OCI-LY1 (cell line): ENCODE measurements around the gene PLXNA1.

Source experiments
- H2AFZ ChIP-seq: fragments of 200-600 bp; sonication (generic), shearing (Covaris generic); 2 replicates; pipeline ENCODE4 v1.6.0; 2014; ENCODE audit warnings: antibody characterized with exemption, mild to moderate bottlenecking, low read length
- H3F3A ChIP-seq: fragments of 200-600 bp; sonication (generic), shearing (Covaris generic); 2 replicates; pipeline ENCODE4 v1.6.0; 2014; ENCODE audit warnings: mild to moderate bottlenecking, antibody characterized with exemption, low read length, moderate library complexity; ENCODE audit not compliant: insufficient read depth
- H3K27ac ChIP-seq: fragments of 200-600 bp; sonication (generic); 2 replicates; pipeline ENCODE4 v1.5.1; 2014; ENCODE audit warnings: low read length, mixed run types, mild to moderate bottlenecking, low read depth; ENCODE audit not compliant: poor library complexity, severe bottlenecking
- H3K27me3 ChIP-seq: fragments of 200-600 bp; sonication (generic); 2 replicates; pipeline ENCODE4 v1.6.0; 2014; ENCODE audit warnings: antibody characterized with exemption, mild to moderate bottlenecking, low read length, moderate library complexity; ENCODE audit not compliant: insufficient read depth
- H3K36me3 ChIP-seq: fragments of 200-600 bp; sonication (generic); 2 replicates; pipeline ENCODE4 v1.6.1; 2014; ENCODE audit warnings: mild to moderate bottlenecking, antibody characterized with exemption, low read length, moderate library complexity, mixed read lengths; ENCODE audit not compliant: insufficient read depth
- H3K4me1 ChIP-seq: fragments of 200-600 bp; sonication (generic); 2 replicates; pipeline ENCODE4 v1.5.1; 2014; ENCODE audit warnings: mild to moderate bottlenecking, low read length, moderate library complexity; ENCODE audit not compliant: insufficient read depth, severe bottlenecking
- H3K4me2 ChIP-seq: fragments of 200-600 bp; sonication (generic), shearing (Covaris generic); 2 replicates; pipeline ENCODE4 v1.6.1; 2014; ENCODE audit warnings: low read length
- H3K4me3 ChIP-seq: fragments of 200-600 bp; sonication (generic); 2 replicates; pipeline ENCODE4 v1.5.1; 2014; ENCODE audit warnings: low read length, low read depth, mild to moderate bottlenecking, mixed read lengths; ENCODE audit not compliant: poor library complexity, severe bottlenecking
- H3K79me2 ChIP-seq: fragments of 200-600 bp; shearing (Covaris generic); 2 replicates; pipeline ENCODE4 v1.6.1; 2016; ENCODE audit warnings: mixed run types, low read length, mixed read lengths; ENCODE audit not compliant: insufficient read depth
- H3K9ac ChIP-seq: fragments of 200-600 bp; sonication (generic), shearing (Covaris generic); 2 replicates; pipeline ENCODE4 v1.6.1; 2014; ENCODE audit warnings: mild to moderate bottlenecking, low read length, mixed read lengths
- H3K9me2 ChIP-seq: fragments of 200-600 bp; sonication (generic), shearing (Covaris generic); 2 replicates; pipeline ENCODE4 v1.6.1; 2014; ENCODE audit warnings: low read depth, mild to moderate bottlenecking, low read length, mixed read lengths
- H3K9me3 ChIP-seq: fragments of 200-600 bp; shearing (Covaris generic); 2 replicates; pipeline ENCODE4 v1.6.1; 2014; ENCODE audit warnings: low read length, mixed read lengths
- H4K20me1 ChIP-seq: fragments of 200-600 bp; sonication (generic), shearing (Covaris generic); 2 replicates; pipeline ENCODE4 v1.6.0; 2016; ENCODE audit warnings: mild to moderate bottlenecking, low read length; ENCODE audit not compliant: insufficient read depth
- EZH2 ChIP-seq: fragments of 200-600 bp; sonication (generic), shearing (Covaris generic); IDR thresholded peaks from 2 replicates; pipeline ENCODE4 v1.8.0; 2017; ENCODE audit warnings: borderline replicate concordance, mixed run types, mild to moderate bottlenecking, antibody characterized with exemption, low read length, moderate library complexity, mixed read lengths
- TF ChIP-seq, protein P1 (sequence below): fragments of 200-600 bp; sonication (generic), shearing (Covaris generic); IDR thresholded peaks from 2 replicates; pipeline ENCODE4 v1.5.1; 2017; ENCODE audit warnings: mild to moderate bottlenecking, antibody characterized with exemption, low read length, moderate library complexity, mixed read lengths

PLXNA1 gene

DNA sequence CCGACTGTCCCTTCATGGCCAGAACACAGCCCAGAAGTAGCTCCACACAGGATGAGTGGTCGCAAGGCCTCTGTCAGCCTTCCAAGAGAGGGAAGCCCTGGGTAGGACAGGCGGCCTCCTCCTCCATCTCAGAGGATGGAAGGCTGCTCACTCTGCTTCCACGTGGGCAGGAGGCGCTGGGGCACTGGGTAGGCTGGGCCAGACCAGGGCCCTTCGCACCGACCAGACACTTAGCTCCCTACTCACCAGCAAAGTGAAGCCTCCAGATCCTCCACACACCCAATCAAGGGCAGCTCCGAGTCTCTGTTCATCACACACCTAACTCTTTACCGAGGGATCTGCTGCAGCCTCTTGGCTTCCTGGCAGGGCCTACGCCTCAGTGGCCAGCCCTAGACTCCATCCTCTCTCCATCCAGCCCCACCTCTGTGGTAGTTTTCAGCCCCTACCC is 24.3 kb upstream of the PLXNA1 start:
- Histone ChIP-seq H3K36me3 (no peaks in the 10 kb centered on the region), H3K4me2 (no peak overlapping the region), H2AFZ (no peak overlapping the region), H3K4me1 (no peaks in the 10 kb centered on the region), H3K27me3 (no peaks in the 10 kb centered on the region), H3K9ac (no peak overlapping the region), H3K27ac (no peak overlapping the region), H4K20me1 (no peaks in the 10 kb centered on the region), H3F3A (no peaks in the 10 kb centered on the region), H3K9me2 (no peaks in the 10 kb centered on the region), H3K9me3 (no peaks in the 10 kb centered on the region), H3K79me2 (no peaks in the 10 kb centered on the region), H3K4me3 (no peak overlapping the region)
- TF ChIP-seq, protein P1, sequence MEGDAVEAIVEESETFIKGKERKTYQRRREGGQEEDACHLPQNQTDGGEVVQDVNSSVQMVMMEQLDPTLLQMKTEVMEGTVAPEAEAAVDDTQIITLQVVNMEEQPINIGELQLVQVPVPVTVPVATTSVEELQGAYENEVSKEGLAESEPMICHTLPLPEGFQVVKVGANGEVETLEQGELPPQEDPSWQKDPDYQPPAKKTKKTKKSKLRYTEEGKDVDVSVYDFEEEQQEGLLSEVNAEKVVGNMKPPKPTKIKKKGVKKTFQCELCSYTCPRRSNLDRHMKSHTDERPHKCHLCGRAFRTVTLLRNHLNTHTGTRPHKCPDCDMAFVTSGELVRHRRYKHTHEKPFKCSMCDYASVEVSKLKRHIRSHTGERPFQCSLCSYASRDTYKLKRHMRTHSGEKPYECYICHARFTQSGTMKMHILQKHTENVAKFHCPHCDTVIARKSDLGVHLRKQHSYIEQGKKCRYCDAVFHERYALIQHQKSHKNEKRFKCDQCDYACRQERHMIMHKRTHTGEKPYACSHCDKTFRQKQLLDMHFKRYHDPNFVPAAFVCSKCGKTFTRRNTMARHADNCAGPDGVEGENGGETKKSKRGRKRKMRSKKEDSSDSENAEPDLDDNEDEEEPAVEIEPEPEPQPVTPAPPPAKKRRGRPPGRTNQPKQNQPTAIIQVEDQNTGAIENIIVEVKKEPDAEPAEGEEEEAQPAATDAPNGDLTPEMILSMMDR: no peak
- TF ChIP-seq EZH2: no peak

DNA sequence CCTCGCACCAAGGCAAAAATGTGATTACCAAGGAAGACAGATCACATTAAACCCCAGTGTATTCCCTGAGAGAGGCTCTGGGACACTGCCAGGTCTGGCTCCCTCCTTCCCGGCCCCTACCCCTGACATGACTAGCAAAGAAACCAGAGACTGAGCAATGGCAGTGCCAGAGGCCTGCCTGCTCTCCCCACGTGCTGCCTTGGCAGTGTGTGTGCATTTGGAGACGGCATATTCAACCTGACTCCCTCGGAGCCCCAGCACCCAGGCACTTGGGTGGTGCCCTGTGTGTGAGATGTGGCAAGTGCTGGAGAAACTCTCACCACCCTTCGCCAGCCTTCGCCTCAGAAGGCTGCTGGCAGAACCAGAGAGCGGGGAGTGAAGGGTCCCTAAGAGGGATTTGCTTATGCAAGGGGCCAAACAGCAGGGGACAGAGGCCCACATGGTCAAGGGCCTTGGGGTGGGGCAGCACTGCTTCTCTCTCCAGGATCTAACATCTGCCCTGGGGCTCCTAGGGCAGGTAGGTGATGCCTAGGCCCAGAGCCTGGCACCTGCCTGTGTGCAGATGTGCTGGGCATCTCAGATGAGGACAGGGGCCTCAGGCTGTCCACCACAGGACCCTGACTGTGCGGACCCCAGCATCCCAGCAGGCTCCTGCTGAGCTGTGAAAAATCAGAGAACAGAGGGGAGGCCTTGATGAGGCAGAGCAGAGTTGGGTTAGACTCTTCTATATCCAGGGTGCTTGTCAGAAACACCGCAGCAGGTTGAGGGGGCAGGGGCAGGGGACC is 23.6 kb upstream of the PLXNA1 start:
- no peak overlapping the region for H3K9ac ChIP-seq

DNA sequence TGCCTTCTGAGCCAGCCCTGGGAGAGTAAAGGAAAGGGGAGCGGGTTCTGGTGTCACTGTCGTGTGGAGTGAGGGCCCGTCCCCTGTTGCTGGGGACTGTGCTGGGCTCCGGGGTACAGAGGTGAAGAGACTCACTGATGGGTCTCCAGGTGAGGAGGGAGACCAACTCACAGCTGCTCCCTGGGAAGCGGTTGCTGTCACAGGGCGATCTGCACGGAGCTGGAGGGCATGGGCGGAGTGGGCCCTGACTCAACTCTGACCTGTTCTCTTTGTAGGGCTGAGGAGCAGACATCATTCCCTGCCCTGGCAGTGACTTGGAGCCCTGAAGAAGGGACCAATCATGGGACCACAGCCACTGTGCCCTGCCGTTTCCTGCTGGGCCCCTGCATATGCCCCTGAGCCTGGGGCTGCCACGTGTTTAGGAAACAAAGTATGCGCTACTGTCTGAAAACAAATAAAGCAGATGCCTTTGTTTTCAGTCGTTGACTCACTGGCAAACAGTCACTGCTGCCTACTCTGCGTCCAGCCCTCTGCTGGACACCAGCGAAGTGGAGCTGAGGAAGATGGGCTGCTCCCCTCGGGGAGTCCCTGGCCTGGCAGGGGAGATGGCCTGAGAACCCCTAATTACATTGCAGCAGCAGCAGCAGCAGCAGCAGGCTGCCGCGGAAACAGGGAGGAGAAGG is 22.9 kb upstream of the PLXNA1 start:
- no peaks in the 10 kb centered on the region for H3K36me3 ChIP-seq
- H3K9ac ChIP-seq: no peak overlapping the region
- no peak for TF ChIP-seq EZH2
- TF ChIP-seq, protein P1: no peak
- no peaks in the 10 kb centered on the region for H3K27me3 ChIP-seq
- no peak overlapping the region for H3K27ac ChIP-seq
- no peaks in the 10 kb centered on the region for H3K4me1 ChIP-seq
- H4K20me1 ChIP-seq: no peaks in the 10 kb centered on the region
- H3K4me3 ChIP-seq: no peak overlapping the region
- H3K4me2 ChIP-seq: no peak overlapping the region
- no peaks in the 10 kb centered on the region for H3F3A ChIP-seq
- no peaks in the 10 kb centered on the region for H3K9me2 ChIP-seq
- no peaks in the 10 kb centered on the region for H3K79me2 ChIP-seq
- no peak overlapping the region for H2AFZ ChIP-seq
- H3K9me3 ChIP-seq: no peaks in the 10 kb centered on the region

More for the DNA sequence above, 23.6 kb upstream of the PLXNA1 start:
- no peak overlapping the region for H2AFZ ChIP-seq
- no peak overlapping the region for H3K4me3 ChIP-seq
- H3K9me2 ChIP-seq: no peaks in the 10 kb centered on the region
- no peaks in the 10 kb centered on the region for H3K27me3 ChIP-seq
- H3K4me2 ChIP-seq: no peak overlapping the region
- H4K20me1 ChIP-seq: no peaks in the 10 kb centered on the region
- no peaks in the 10 kb centered on the region for H3K4me1 ChIP-seq
- H3K36me3 ChIP-seq: no peaks in the 10 kb centered on the region
- no peaks in the 10 kb centered on the region for H3F3A ChIP-seq
- no peak for TF ChIP-seq EZH2
- TF ChIP-seq, protein P1: no peak
- no peak overlapping the region for H3K27ac ChIP-seq
- H3K79me2 ChIP-seq: no peaks in the 10 kb centered on the region
- no peaks in the 10 kb centered on the region for H3K9me3 ChIP-seq
